GM18861 (cell line): Measurements from ENCODE around the gene SLC38A10.

ENCODE experiments used
- ATAC-seq: cut with Tn5 transposase; IDR thresholded peaks from one replicate; pipeline ENCODE4 v1.9.1; 2021; ENCODE audit not compliant: unreplicated experiment

Gene SLC38A10

DNA sequence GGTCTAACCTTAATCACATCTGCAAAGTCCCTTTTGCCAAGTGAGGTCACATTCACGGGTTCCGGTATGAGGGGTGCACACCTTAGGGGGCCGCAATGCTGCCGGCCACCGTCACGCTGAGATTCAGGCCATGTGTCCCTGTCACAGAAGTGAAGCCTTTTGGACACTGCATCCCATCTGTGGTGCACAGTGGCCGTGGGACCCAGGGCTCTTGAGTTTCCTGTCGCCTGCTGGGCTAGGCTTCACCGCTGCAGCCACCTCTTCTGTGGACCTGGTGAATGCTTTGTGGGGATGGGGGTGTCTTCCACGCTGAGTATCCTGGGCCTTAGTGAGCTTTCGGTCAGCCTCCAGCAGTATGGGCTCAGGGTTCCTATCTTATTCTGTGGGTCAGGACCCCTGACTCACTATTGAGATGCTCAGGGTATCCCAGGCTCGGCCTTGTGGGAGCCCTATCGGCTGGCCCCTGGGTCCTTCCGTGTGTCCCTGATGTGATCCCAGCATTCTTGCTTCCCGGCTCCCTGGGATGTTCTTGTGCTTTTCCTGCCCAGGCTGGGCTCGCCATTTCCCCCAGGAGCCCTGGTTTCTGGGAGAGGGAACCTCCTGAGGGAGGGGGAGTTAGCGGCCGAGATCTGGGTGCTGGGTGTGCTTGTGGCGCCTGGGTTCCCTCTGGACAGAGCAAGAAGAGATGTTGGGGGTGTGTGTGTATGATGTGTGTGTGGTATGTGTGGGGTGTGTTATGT lies 4.9 kb upstream of the SLC38A10 start:
- ATAC-seq: no peak

DNA sequence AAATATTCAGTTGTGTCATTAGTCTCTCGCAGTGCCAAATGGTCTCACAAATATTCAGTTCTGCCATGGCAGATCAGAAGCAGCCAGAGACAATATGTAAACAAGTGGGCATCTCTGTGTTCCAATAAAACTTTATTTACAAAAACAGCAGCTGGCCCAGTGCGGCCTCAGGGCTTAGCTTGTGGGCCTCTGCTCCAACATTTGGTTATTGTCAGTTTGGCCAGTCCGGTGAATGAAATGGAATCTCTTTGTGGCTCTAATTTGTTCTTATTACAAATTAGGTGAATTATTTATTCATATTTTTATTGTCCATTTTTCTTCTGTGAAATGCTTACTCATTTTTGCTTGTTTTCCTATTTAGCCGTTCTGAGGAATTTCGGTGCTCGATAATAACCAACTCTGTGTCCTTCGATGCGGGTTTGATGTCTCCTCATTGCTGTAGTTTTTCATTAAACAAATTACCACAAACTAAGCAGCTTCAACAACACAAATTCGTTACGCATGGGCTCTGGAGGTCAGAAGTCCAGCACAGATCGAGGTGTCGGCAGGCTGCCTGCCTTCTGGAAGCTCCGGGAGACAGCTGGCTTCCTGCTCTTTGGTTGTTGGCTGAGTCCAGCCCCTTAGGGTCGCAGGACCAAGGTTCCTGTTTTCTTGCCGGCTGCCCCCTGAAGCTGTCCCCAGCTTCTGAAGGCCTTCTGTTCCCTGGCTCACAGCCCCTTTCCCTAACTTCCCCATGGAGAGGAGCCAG lies 4.1 kb upstream of the SLC38A10 start:
- no peak for ATAC-seq

DNA sequence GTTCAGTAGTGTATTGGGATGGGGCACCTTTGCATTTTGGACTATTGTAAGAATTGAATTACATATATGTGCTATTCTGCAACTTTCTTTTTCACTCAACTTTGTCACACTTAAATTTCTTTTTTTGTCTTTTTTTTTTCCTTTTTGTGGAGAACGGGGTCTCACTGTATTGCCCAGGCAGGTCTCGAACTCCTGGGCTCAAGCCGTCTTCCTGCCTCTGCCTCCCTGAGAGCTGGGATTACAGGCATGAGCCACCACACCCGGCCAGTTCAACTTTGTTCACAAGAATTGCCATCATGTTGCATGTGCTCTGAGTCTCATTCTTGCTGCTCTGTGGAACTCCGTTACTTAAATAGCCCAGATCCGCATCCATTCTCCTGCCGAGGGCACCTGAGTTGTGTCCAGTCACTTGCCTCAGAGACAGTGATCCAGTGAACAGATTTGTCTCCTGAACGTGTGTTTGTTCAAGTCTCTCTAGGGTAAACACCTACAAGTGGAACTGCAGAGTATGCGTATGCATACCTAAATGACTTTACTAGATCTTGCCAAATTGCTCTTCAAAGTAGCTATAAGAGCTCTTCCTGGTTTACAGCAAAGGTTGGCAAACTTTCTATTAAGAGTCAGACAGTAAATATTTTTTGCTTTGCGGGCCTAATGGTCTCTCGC lies 3.4 kb upstream of the SLC38A10 start:
- ATAC-seq: no peak

DNA sequence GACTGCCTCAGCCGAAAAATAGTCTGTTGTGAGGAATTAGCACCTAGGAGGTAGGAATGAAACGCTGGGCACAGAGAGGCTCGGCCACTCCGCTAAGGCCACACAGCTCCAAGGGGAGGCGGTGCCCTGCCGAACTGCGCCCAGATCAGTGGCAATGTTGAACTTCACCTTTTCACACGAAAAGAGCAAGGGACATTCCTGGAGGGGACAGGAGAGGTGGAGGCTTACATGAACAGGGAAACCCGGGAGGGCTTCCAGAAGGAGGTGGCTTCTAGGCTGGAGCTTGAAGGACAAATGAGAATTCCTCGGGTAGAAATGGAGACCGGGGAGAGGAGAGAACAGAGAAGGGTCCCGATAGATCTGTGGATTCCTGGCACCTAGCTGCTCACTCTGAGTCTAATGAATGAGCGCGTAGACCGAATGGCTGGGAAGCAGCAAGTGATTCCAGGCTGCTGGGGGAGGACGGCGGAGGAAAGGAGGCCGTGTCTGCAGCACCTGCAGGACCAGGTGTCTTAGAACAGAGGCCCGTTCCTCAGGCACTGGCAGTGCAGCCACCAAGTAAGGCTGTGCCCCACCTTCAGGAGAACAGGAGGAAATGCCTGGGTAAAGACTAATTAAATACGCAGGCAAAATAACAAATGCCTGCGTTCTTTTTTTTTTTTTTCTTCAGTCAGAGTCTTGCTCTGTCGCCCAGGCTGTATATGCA lies 722 bp upstream of the SLC38A10 start:
- no peak for ATAC-seq

DNA sequence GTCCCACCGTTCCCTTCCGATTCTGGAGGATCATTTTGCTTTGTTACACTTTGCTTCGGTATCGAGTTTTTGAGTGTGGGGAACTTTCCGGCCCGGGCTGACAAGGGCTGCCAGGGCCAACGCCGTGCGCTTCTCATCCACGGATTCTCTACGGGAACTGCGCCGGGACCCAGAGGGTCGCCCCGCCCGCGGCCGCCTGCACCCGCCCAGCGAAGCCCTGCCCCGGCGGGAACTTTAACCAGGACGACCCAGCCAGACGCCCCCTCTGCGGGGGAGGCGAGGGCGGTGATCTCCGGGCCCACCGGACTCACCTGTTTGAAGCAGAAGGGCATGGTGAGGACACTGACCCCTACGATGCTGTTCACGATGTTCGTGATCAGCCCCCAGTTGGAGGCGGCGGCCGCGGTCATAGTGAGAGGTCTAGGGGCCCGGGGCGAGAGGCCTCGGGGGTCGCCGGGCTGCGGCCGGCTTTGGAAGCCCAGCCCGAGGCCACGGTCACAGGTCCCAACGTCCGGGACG lies 536 bp downstream of the SLC38A10 start:
- no peak for ATAC-seq

DNA sequence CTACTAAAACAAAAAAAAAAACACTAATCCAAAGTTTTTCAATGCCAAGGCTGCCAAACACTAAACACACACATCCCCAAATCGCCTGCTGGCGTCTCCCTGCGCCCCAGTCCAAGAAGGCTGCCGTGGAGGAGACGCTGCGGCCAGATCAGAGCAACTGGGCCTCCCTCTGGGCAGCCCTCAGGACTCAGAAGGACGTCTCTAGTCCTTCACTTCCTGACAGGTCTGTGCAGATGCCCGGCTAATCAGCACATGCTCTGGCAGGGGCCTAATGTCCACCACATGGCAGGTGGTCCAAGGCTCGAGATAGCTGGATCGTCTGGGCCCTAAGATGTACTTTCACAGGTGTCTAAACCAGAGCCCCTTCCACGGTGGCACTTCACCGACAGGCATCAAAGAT lies 2.7 kb downstream of the SLC38A10 start:
- no peak for ATAC-seq

DNA sequence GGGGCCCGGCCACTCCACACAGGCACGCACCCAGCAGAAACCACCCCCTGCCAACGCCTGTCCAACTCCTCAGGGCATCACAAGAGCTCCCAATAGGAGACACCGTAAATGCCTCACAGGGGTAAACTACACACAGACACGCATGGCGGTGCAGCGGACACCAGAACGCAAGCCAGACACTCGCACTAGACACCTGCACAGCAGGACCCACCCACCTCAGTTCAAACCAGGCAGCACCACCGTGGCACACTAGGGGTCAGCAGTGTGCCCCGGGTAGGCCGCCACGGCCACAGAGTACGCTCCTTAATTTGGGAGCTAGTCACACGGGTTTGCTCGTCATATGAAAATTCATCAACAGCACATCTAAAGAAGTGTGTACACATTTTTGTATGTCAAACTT lies 3.4 kb downstream of the SLC38A10 start:
- ATAC-seq: peak; percentile 31

DNA sequence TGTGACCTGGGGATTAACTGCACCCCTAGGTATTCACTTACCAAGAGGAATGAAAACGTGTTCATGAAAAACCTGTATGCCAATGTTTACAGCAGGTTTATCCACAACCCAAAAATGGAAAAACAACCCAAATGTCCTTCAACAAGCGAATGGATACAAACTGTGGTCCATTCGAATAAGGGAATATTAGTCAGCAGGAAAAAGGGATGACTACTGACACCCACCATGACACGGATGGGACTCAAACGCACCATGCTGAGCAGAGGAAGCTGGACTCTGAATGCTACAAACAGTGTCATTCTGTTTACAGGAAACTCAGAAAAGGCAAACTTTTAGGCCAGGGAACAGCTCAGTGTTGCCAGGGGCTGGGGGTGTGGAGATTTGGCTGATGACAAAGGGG lies 4.9 kb downstream of the SLC38A10 start:
- no peak for ATAC-seq

DNA sequence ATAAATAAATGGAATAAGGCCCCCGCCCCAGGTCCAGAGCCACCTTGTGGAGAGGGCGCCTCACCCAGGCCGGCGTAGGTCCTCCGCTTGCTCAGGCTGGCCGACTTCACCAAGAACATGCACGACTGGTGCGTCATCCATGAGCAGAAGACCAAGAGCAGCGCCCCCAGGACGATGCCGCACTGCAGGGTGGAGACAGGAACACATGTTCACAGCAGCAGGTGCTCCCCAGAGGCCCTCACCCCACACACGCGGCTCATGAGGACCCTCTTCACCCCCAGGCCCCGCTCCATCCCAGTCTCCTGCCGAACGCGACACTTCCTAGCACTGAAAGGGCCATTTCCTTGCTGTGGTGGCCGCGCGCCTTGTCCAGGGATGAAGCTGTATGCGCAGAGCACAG lies 5.5 kb downstream of the SLC38A10 start:
- ATAC-seq: no peak

DNA sequence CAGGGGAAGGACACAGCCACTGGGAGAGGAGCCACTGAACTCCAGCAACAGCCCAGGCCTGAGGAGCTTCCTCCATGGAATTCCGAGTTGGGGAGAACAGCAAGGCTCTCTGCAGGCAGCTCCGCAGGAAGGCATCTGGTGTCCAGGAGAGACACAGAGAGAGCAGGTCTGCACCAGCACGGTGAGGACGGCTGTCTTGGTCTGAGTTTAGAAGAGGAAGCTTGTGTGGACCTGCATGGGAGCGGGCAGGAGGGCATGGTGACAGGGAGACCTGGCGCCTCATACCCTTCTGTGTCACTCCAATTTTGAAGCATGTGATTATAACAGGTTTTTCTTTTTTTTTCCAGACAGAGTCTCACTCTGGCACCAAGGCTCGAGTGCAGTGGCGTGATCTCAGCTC lies 6.4 kb downstream of the SLC38A10 start:
- no peak for ATAC-seq

DNA sequence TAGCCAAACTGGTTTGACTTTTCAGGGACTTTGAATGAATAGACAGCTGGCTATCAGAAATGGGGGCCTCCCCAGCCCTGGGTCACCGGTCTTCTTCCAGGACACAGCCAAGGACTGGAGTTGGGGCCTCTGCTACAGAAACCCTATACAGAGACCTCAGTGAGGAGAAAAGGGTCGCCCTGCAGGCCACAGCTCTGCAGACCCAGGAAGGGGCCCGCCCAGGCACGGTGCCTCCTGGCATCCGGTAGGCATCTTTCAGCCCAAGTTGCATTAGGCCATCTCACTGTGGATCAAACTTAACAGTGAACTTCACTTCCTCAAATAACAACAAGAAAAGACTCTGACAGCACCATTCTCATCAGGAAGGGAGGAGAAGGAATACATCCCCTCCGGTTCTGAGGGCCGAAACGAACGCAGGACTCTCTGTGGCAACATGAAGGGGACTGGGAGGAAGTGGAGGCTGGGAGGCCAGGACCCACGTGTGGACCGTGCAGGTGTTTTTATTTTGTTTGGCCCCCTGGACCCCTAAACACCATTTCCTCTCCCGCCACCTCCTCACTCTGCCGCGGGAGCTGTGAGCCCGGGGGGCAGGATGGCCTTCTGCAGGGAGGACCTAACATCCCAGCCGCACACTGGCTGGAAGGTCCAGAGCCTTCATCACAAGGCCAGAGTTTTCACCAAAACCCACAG lies 7.2 kb downstream of the SLC38A10 start:
- no peak for ATAC-seq

DNA sequence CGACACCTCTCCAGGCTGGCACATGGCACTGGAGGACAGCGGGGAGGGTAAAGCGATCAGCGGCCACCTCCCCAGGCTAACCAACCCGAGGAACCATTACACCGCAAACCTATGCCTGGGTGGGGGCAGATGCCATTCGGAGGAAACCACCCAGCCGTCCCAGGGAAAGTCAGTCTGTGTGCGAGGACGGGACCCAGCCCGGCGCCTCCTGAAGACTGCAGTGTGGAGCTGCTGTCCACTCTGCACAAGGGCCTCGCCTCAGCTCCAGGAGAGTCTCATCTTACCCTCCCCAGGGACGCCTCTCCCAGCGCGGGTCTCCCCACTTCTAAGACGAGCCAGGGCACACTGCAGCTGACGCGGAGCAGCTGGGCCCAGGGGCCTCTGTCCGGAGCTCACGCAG lies 8.0 kb downstream of the SLC38A10 start:
- ATAC-seq: no peak

DNA sequence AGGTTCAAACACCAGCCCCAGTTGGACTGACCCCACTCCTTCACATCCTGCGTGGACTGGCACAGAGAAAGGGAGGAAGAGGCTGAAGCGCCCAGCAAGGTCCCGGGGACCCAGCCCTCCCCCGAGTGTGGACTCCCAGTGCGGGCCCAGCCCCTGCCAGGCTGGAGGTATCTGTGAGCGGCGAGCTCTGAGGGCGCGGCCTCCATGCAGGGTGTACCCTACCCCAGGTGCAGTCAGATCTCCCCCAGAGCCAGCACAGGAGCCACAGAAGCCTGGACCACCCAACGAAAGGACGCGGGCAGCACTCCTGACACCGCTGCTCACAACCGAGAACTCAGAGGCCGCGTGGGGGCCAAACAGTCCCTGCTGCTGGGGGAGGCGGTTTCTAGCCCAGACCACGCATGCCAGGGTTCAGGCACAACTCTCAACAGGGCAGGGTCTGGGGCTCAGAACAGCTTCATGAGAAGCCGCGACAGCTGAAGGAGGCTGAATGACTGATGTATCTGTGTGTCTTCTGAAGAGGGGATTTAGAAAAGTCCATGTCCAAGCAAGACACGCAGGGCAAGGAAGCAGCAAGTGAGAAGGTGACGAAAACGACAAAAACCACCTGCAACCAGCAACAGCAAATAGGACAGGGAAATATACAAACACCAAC lies 8.5 kb downstream of the SLC38A10 start:
- ATAC-seq: no peak

DNA sequence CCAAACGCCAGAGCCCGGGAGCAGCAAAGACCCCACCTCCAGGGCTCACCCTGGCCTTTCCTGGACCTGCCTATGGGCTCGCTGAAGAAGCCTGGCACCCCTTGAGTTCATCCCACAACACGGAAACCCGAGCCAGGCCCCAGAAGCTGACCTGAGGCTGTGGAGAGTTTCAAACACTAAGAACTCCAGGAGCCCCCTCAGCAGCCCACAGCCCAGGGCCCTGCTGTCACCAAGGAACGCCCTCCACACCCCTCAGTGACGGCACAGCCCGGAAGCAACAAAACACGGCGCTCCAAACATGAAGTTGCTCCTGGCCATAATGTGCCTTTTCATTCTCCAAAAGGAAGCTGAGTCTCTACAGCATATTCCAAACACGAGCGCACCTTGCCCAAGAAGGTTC lies 9.2 kb downstream of the SLC38A10 start:
- no peak for ATAC-seq

DNA sequence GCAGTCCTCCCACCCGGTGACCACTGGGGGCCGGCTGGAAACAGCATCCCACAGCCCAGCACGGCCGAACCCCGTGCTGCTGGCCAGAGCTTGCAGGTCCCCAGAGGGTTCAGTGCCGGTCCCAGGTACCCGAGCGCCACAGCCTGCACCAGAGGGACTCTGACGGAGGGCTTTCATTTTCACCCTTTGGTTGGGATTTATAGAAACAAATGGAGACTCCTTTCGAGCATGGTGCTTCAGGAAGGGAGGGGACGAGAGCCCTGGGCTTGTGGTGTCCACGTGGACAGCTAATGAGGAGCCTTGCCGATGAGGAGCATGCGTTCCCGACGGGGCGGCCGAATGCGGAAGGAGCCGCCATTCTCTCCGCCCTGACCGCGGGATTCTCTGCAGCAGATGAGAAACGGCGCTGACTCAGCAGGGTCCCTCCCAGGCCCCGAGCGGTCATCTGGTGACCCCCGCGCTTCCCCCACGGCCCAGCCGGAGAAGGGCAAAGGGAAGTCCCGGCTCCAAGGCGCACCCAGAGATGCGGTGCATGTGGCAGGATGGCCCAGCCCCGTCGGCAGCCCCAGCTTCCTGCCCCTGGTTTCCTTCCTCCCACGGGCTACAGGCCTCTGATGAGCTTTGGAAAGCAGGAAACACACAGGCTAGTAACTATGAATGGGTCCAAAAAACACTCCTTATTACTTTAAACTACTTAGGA lies 9.8 kb downstream of the SLC38A10 start:
- ATAC-seq: no peak

DNA sequence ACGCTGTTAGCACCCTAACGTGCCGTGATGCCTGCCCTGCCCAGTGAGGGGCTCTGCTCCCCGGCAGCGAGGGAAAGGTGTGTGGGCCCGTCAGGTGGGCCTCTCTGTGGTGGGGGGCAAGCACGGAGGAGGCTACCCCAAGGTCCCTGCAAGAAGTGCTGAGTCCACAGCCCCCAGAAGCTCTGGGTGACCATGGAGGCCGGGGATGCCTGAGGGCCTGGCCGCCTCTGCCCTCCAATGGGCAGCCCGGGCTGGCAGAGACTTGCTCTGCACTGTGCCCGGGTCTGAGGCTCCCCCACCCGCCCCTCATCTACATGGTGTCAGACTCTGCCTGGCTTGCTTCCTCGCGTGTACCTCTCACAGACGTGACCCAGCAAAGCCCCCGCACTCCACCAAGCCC lies 12.2 kb downstream of the SLC38A10 start:
- no peak for ATAC-seq

DNA sequence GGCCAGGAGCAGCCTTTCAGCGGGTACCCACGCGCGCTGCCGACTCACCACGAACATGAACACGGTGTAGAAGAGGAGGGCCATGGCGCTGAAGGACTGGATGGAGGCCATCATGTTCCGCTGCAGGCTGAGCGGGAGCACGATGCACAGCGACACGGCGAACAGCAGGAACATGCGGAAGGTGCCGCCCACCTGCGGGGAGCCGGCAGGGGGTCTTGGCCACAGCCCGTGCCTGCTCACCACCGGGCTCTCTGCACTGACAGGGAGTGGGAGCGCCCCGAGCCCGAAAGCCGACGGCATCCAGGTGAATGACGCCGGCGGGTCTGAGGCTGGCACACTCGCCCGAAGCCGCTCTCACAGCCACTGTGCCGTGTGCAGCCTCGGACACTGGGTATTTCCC lies 13.0 kb downstream of the SLC38A10 start:
- no peak for ATAC-seq

DNA sequence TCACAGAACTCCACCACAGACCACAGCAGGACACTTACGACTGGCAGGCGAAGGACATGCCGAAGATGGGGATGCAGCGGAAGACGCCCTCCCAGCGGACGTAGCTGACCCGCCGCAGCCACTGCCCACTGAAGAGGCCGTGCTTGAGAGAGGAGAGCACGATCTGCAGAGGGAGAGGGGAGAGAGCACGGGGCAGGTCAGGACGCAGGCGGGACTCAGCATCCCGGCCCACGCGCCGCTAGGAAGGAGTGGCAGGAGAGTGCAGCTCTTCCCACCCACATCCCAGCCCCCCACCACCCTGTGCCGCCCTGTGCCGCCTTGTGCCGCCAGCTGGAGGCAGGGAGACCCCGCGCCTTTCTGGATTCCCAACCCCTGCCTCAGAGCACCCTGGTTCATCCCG lies 14.5 kb downstream of the SLC38A10 start:
- no peak for ATAC-seq
